Lower leg skin (tissue), 4 donors: ENCODE data around the gene FAM193A. TPM values are rescaled to one million over a fixed set of nuclear protein-coding genes. Genes with fewer than 3 reads are reported as not detected.
"Not testable (repeated sequence)": the region's sequence is repeated elsewhere in the genome, so short reads cannot be mapped to it uniquely, and the experiment has no call there.

Source experiments
- DNase-seq, 2 donors: peaks; one replicate each; pipeline ENCODE4 v3.0.0-alpha.2; 2019; ENCODE audit warnings: low spot score in 2 of 2
- H3K4me3 ChIP-seq: fragments of 200-600 bp; sonication (generic); 2 replicates; pipeline ENCODE4 v1.5.1; 2017; ENCODE audit warnings: mild to moderate bottlenecking, low read depth; ENCODE audit not compliant: poor library complexity, severe bottlenecking
- CTCF ChIP-seq, 3 donors: fragments of 450-650 bp; IDR thresholded peaks; one replicate each; pipeline ENCODE4 v1.5.1; 2016; ENCODE audit warnings: antibody characterized with exemption in 3 of 3, mild to moderate bottlenecking in 3 of 3, moderate library complexity in 2 of 3
- POLR2A ChIP-seq, 2 donors: fragments of 450-650 bp; IDR thresholded peaks; one replicate each; pipeline ENCODE4 v1.6.1; 2016 to 2017; ENCODE audit warnings: antibody characterized with exemption in 2 of 2, mild to moderate bottlenecking in 1 of 2, moderate library complexity in 1 of 2
- WGBS, 2 donors: methylation state at CpG; one replicate each; pipeline ENCODE4 v1.1.5; 2018; 5-methylcytosine and 5-hydroxymethylcytosine counted together
- intact Hi-C: fragments of 100-400 bp; cut with DNase I; formaldehyde crosslinking; loops from one replicate; pipeline ENCODE4 v1.15.0; 2023; ENCODE audit warnings: low total_unique reads
- total RNA-seq, 4 donors: library from RNA; depleted of rRNA; stranded (reverse); fragments of >200 nt; gene quantifications; one replicate each; pipeline ENCODE4 v1.1.0, GENCODE V29; 2016

FAM193A gene
- total RNA-seq, 4 donors from 2014 or later = 16.3 to 38.6 (median 25.7) TPM

GRCh38 chr4:2606960-2607506 is 70.6 kb downstream of the FAM193A start:
- no peak overlapping the region for H3K4me3 ChIP-seq
- TF ChIP-seq CTCF (IDR thresholded peaks at IDR 0.05) (no peak), POLR2A (IDR thresholded peaks at IDR 0.05) (no peak)
- peak in 1 of 2 donors; percentile 5 for DNase-seq
- intact Hi-C loops = no loop called here
- 80 to 82% methylated on average over 9 of the region's 9 CpGs for whole genome bisulfite sequencing, 2 donors

DNA sequence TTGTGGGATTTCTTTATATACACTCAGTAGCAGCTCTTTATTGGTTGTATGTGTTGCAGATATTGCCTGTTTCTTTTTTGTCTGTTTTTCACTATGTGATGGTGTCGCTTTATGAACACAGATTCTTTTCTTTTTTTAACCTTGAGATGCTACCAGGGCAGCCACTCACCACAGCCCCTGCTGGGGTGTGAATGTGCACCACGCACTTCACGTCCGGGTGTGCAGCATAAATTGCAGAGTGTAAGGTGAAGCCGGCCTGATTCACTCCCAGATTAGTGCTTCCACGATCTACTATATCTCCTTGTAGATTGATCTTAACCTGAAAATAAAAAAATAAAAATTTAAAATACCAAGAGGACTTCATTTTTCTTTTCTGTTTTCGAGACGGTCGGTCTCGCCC is 71.4 kb downstream of the FAM193A start:
- intact Hi-C loops = no loop called here
- DNase-seq = no peak
- whole genome bisulfite sequencing, 2 donors = 95% methylated on average over 10 of the region's 10 CpGs

GRCh38 chr4:2608291-2608690 is 71.8 kb downstream of the FAM193A start:
- TF ChIP-seq POLR2A (IDR thresholded peaks at IDR 0.05) = no peak
- no peak for TF ChIP-seq CTCF (IDR thresholded peaks at IDR 0.05)
- DNase-seq = peak in 1 of 2 donors; percentile 14
- intact Hi-C loops = no loop called here
- no peak overlapping the region for H3K4me3 ChIP-seq
- WGBS, 2 donors = 90 to 95% methylated on average over 7 of the region's 7 CpGs

More for the DNA sequence above, 71.4 kb downstream of the FAM193A start:
- TF ChIP-seq CTCF (IDR thresholded peaks at IDR 0.05) = no peak
- no peak for TF ChIP-seq POLR2A (IDR thresholded peaks at IDR 0.05)
- no peak overlapping the region for H3K4me3 ChIP-seq

GRCh38 chr4:2615821-2616220 is 79.4 kb downstream of the FAM193A start:
- no peak for DNase-seq
- WGBS, 2 donors = 97 to 98% methylated on average over 14 of the region's 14 CpGs
- TF ChIP-seq CTCF (IDR thresholded peaks at IDR 0.05) = no peak
- TF ChIP-seq POLR2A (IDR thresholded peaks at IDR 0.05) = no peak

GRCh38 chr4:2617955-2618354 is 81.5 kb downstream of the FAM193A start:
- H3K4me3 ChIP-seq = no peak overlapping the region
- DNase-seq = no peak
- TF ChIP-seq CTCF (IDR thresholded peaks at IDR 0.05) (no peak), POLR2A (IDR thresholded peaks at IDR 0.05) (no peak)
- WGBS, 2 donors = 89 to 90% methylated on average over 6 of the region's 6 CpGs
- intact Hi-C loops = no loop called here

More at GRCh38 chr4:2615821-2616220, 79.4 kb downstream of the FAM193A start:
- no peak overlapping the region for H3K4me3 ChIP-seq
- intact Hi-C loops = no loop called here

DNA sequence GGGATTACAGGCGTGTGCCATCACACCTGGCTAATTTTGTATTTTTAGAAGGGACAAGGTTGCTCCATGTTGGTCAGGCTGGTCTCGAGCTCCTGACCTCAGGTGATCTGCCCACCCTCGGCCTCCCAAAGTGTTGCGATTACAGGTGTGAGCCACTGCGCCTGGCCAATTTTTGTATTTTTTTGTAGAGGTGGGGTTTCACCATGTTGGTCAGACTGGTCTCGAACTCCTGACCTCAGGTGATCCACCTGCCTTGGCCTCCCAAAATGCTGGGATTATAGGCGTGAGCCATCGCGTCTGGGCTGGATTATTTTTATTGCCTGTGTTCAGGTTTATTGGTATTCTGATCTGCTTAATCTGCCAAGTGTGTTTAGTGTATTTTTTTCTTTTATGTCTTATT is 82.3 kb downstream of the FAM193A start:
- WGBS, 2 donors = 92 to 93% methylated on average over 9 of the region's 9 CpGs
- DNase-seq = peak in 1 of 2 donors; percentile 45
- H3K4me3 ChIP-seq, intact Hi-C loops: not testable (repeated sequence)
